NCI-H2227 (cell line): Measurements from ENCODE around the gene NTN3.
A peak's percentile ranks its signal among the peaks of the same experiment; 100 is the strongest.

Source experiments
- DNase-seq: peaks from one replicate; lab custom pipeline; 2025; ENCODE audit not compliant: unreplicated experiment; lab: John Stamatoyannopoulos, UW

The NTN3 gene

DNA sequence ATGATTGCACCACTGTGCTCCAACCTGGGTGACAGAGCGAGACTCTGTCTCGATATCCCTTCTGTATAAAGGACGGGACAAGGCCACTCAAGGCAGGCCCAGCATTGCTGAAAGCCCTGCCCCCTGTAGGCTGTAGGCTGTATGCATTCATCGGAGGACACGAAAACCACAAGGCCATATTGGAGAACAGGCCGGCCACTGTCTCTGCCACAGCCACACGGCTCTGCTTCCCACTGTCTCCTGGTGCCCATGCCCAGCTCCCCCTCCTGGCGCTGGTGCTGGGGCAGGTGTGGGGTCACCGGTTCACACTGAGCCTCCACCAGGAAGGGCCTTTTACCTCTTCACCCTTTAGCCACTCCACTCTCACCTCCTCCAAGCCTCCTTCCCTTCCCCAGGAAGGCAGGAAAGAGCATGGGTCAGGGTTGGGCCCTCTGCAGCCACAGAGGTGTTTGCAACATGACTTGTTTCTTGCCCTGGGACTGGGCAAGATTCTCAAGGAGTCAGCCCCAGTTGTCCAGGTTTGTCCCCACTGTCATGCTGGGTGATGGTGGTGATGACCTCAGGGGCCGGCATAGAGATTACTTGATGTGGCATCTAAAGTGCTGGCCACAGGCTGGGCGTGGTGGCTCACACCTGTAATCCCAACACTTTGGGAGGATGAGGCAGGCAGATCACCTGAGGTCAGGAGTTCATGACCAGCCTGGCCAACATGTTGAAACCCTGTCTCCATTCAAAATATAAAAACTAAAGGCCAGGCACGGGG, 5.3 kb upstream of the NTN3 start:
- no peak for DNase-seq

DNA sequence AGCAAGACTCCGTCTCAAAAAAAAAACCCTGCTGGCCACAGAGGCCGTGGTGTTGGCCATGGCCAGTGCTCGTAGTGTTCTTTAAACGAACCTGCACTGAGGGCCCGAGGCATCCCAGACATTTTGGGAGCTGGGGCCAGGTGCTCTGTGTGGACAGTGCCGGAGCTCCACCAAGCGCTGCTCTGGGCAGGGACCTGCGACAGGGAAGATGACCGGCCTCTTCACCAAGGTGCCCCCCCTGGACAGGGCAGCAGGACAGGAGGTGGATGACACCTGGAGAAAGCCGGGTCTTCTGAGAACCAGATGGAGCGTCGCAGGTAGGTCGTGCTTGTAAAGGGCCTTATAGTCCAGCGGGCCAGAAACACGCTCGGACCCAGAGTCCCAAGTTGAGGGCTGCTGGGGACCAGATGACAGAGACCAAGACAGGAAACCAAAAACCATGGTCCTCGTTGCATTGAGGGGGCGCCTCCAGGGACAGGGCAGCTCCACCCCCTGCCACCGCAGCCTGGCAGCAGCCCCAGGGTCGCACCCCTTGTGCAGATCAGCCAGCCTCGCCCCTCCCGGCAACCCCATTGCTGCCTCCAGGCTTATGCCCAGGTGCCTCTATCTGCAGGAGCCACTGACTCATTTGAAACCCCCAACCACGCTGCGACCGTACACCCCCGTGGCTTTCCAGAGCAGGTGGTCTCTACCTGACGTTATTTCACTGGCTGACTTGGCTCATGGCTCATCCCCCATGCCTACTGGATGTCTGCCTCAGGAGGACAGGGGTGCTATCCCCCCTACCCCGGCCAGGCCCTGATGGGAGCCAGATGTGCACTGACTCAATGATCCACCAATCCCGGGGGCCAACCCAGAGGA, 4.2 kb upstream of the NTN3 start:
- DNase-seq, result no peak

DNA sequence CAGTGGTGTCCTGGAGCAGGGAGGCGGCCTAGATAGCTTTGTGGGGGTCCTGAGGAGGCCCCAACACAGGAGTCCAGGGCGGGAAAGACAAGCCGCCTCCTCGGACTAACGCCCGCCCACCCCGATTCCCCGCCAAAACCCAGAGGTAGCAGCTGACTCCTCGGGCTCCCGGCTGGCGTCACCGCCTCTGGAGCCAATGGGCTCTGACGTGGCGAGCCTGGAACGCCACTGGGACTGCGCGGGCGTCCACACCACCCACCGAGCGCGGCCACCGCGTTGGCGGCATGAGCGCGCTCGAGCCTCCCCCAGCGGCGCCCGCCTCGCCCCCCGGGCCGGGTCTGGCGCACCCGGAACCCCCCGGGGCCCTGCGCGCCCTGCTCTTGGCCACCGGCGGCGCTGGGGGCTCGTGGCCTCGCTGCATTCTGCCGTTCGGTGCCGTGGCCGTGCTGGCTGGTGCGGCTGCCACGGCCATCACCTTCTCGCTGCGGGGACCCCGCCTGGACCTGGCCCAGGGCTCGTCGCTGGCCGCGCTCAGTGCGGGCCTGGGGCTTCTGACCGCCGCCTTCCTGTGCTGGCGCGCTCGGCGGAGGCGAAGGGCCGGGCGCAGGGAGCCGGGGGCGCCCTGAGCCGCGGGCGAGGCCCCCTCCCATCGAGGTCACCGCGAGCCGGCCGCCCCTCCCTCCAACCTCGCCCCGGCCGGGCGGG, 3.4 kb upstream of the NTN3 start:
- no peak for DNase-seq

DNA sequence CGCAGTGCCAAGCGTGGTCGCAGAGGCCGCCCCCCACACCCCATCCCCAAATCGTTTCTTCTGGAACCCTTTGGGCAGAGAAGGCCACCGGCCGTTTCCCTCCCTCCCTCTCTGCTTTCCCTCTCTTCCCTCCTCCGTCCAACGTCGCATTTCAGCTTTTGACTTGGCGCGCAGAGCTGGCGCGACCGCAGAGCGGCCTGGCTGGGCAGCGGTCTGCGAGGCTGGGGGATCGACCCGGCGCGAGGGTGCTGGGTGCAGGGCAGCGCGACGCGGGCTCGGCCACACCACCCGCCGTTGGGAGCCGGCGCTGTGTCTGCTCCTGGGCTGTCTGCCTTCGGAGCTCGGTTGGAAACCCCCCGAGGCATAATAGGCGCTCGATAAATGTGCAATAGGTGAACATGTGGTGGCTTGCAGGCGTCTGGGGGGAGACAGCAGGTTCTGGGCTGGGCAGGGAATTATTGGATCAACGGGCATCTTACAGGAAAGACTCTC, 2.8 kb upstream of the NTN3 start:
- no peak for DNase-seq

DNA sequence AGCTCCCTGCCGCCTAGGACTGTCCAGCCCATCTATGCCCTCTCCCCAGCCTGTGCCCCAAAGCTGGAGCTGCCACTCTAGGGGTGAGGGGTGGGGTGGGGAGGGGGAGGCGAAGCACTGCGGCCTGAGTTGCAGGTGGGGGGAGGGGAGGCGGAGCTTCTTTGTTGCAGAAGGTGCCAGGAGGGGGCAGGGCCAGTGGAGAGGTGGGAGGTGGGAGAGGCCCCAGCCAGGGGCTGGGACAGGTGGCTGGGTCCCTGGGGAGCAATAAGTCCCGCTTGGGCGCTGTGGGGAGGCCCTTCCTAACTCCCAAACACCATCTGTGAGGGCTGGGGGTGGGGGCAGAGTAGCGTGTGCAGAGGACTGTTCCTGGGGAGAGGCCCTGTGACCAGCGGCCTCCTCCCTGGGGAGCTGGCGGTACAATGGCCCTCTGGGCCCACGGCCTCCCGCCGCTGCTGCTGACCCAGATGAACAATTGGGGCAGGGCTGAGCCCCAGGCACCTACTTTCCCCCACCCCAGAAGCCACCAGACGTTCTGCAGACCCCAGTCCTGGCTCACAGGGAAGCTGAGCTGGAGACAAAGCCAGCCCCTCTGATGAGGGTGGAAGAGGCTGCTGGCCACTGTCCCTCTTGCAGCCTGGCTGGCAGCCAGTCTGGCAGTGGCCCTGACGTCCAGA, 2.2 kb upstream of the NTN3 start:
- DNase-seq, result no peak

DNA sequence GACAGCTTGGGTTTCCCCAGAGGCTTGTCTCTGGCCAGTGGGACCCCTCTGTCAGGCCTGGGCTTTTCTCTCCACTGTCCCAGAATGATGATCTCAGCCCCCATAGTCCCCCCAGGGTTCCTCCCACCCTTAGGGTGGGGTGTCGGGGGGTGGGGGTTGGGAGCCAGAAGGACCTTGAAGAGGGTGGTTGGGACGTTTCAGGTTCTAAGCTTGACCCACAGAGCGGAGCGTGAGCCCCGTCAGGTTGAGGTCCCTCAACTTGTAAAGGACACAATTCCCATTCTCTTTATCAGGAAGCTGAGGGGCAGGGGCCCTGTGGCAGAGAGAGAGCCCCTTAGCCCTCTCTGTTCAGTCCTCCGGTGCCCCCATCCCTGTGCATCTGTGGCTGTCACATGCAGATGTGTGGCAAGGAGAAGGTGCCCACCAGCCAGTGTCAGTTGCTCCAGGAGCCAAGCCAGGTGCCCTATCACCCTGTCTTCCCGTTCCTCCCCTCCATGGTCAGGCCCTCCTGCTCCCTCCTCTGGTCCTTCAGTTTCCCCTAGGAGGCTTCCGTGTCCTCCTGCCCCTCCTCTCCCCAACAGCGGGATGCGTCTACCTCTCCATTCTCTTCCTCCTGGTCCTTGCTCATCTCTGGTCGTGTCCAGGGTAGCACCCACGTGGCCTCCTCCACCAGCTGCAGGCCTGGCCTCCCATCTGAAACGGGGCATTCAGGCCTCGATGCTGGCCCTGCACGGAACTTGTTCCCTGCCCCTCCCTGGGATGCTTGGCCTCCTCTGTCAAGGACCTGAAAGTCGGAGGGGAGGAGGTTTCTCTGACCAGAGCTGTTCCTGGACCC, 1.5 kb upstream of the NTN3 start:
- DNase-seq, result no peak

DNA sequence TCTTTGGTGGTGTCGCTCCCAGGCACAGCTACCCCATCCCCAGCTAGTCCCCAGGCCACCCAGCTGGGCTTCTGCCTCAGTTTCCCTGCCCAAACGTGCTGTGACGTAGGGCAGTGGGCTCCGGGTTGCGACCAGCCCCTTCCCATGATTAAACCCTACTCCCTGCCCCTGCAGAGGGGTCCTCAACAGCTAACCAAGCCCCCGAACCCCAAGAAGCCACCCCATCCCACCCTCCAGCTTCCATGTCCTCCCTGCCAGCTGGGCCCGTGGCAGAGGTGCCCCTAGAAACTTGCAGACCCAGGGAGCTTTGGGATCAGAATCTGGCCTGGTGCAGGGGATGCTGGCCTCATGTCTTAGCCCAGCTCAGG, 879 bp upstream of the NTN3 start:
- DNase-seq, result no peak

DNA sequence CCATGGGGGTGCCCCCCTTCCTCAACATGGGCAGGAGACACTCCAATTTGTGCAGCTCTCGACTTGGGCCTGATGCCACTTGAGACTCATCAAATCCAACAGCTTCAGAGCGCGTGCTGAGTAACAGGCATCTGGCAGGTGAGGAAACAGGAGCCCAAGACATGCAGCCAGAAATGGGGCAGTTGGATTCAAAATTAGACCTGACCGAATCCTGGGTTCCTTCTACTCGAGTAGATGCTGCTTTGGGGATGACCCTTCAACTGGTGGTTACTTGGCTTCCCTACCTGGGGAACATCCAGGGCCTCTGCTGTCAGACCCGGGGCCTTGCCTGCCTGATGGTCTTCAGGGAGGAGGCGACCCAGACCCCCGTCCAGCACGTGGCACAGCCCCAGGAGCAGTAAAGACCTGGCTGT, 488 bp upstream of the NTN3 start:
- DNase-seq, result peak; percentile 62

DNA sequence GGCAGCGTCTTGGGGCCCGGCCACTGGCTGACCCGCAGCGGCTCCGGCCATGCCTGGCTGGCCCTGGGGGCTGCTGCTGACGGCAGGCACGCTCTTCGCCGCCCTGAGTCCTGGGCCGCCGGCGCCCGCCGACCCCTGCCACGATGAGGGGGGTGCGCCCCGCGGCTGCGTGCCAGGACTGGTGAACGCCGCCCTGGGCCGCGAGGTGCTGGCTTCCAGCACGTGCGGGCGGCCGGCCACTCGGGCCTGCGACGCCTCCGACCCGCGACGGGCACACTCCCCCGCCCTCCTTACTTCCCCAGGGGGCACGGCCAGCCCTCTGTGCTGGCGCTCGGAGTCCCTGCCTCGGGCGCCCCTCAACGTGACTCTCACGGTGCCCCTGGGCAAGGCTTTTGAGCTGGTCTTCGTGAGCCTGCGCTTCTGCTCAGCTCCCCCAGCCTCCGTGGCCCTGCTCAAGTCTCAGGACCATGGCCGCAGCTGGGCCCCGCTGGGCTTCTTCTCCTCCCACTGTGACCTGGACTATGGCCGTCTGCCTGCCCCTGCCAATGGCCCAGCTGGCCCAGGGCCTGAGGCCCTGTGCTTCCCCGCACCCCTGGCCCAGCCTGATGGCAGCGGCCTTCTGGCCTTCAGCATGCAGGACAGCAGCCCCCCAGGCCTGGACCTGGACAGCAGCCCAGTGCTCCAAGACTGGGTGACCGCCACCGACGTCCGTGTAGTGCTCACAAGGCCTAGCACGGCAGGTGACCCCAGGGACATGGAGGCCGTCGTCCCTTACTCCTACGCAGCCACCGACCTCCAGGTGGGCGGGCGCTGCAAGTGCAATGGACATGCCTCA, 773 bp downstream of the NTN3 start:
- DNase-seq, result no peak

DNA sequence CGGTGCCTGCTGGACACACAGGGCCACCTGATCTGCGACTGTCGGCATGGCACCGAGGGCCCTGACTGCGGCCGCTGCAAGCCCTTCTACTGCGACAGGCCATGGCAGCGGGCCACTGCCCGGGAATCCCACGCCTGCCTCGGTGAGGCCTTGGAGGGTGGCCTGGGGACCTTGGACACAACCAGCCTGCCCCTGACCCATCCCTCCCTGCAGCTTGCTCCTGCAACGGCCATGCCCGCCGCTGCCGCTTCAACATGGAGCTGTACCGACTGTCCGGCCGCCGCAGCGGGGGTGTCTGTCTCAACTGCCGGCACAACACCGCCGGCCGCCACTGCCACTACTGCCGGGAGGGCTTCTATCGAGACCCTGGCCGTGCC, 1.4 kb downstream of the NTN3 start:
- no peak for DNase-seq

DNA sequence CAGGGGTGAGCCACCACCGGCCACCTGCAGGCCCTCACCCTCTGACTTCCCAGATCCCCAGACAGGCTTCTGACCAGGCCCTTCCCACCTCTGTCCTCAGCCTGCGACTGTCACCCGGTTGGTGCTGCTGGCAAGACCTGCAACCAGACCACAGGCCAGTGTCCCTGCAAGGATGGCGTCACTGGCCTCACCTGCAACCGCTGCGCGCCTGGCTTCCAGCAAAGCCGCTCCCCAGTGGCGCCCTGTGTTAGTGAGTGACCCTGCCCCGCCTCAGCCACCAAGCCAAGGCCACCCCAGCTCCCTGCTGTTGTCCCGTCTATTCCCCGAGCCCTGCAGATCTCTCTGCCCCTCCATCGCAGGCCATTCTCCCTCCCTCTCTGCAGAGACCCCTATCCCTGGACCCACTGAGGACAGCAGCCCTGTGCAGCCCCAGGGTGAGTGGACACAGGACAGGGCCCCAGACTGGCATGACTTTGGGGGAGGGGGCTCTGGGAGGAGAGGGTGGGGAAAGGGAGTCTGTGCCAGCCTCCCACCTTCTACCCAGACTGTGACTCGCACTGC, 1.9 kb downstream of the NTN3 start:
- DNase-seq, result no peak

DNA sequence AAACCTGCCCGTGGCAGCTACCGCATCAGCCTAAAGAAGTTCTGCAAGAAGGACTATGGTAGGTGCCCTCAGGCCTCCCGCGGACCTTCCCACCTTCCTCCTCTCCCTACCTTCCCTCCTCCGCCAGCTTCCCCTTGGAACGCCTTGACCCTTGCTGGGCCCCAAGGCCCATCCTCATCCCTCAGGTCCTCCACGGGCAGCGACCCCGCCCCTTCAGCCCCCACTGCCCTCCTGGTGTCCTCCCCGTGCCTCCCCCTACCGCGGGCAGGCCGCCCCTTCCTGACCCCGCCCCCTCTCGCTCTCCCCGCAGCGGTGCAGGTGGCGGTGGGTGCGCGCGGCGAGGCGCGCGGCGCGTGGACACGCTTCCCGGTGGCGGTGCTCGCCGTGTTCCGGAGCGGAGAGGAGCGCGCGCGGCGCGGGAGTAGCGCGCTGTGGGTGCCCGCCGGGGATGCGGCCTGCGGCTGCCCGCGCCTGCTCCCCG, 2.4 kb downstream of the NTN3 start:
- peak; percentile 61 for DNase-seq

DNA sequence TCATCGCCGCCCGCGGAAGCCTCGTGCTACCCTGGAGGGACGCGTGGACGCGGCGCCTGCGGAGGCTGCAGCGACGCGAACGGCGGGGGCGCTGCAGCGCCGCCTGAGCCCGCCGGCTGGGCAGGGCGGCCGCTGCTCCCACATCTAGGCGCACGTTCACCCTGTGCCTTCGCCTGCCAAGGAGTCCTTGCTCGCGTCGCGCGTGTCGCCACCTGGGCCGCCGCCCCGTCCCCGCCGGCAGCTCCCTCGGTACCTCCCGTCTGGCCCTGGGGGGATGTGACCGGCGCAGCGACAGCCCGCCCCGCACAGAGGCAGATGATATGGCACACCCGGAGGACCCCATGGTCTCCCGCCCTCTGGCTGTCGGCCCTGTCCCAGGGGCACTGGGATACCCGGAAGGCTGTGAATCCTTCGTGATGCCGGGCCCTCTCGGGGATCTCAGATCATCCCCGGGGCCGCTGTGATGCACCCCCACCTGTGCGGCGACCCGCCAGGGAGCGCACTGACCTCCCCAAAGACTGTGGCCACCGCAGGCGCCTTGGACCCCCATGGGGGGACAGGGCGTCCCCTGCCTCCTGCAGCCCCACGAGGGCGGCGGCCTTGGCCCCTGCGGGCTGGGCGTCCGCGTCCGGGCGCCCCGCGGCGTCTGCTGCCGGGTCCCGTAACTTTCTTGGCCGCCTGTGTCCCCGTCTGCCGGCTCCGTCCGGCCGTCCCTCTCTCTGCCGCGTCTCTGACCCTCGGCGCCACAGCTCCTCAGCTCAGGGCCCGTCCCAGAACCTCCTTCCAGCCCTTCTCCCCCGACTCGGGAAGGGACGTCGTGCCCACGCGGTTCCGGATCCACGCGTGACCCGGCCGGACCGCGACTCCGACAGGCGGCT, 3.1 kb downstream of the NTN3 start:
- peak; percentile 60 for DNase-seq

DNA sequence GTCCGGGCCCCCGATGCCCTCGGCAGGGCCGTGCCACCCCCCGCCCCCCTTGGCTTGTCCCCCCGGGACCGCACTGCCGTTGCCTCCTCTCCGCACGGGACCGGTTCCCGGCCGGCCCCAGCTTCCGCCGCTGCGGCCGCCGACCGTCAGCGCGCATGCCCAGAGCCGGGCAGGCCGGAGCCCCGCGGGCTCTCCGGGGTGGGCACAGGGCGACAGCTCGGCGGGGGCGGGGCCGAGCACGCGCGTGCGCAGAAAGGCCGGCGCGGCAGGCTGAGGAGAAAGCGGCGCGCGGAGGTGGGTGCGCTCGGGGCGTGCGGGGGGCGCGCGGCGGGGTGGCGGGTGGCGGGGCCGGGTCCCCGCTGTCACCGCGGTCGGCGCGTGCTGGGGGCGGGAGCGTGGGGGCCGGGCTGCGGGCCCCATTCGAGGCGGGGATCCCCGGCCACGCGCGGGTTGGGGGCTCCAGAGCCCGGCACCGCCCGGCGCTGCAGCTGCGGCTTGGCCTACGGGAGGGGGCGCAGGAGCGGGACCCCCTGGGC, 3.8 kb downstream of the NTN3 start, which contains the start of gene TBC1D24:
TBC1D24 (plus strand) TSS at position 251 of the 536 bp plus-strand sequence. CDS start 21,022 bp downstream, outside the sequence.
- DNase-seq, result peak; percentile 94

DNA sequence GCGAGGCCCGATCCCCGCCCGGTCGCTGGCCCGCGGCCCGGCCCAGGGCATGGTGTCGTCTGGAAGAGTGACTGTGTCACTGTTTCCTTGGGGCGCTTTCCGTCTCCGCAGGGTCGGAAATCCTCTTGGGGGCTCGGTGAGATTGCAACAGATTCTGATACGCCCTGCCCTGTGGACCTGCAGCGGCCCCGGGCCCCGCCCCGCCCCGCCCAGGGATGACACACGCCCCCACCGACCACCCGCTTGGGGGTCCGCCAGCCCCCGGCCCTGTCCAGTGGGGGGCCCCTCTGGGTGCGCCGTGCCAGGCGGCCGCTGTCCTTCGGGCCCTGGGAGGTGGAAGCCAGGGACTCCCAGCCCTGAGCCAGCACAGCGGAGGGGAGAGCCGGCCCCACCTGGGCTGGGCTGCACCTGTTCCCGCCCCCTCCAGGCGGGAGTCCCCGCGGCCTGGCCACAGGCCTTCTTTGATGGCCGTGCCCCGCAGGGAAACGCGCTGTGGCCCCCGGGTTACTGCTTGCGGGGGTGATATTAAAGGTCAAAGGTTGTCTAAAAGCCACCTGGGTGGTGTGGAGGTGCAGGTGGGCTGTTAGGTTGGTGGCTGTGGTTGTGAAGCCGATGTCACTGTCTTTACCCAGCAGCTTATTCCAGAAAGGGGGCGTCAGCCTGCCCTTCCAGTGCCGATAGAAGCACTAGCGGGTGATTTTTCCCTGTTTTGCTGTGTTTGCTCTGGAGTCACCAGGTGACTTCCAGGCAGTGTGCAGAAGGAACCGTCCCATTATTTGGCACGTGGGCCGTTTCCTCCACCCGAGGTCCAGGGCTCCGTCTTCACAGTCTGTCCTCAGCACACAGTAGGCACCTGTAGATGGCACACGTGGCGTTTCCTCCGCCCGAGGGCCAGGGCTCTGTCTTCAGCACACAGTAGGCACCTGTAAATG, 4.6 kb downstream of the NTN3 start:
- DNase-seq, result peak; percentile 50

DNA sequence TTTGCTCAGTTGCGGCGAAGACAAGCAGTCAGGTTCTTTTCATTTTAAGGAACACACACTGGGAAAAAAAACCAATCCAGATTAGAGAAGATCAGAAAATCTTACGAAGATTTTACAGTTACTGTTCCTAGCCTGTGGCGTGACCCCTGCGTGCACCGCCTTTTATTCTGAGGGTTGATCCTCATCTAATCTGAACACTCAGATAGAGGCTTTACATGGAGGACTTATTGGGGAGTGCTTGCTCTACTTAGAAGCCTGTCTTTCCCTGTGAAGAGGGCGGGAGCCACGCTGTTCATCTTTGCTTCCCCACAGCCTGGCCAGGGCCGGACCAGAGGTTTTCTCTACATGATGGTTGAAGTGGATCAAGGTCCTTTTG, 5.2 kb downstream of the NTN3 start:
- DNase-seq, result no peak
